ENCODE measurements around the gene GPC4.
"Not testable (repeated sequence)": the region's sequence is repeated elsewhere in the genome, so short reads cannot be mapped to it uniquely, and the experiment has no call there.

GPC4 gene

GRCh38 chrX:133322269-133322668 is 93.0 kb downstream of the GPC4 start:
- H3K9ac ChIP-seq (ENCODE audit: low read depth, low read length); H3K4me3 ChIP-seq (ENCODE audit: low read depth, low read length); H3K9me3 ChIP-seq (ENCODE audit: control insufficient read depth, insufficient read depth, low read length); H3K27me3 ChIP-seq (ENCODE audit: control insufficient read depth, insufficient read depth, low read length): not testable (repeated sequence)
- Histone ChIP-seq H3K4me1 (ENCODE audit: control insufficient read depth, insufficient read depth, low read length) (peaks cover 11% of the 10 kb centered on the region), H3K36me3 (ENCODE audit: control insufficient read depth, insufficient read depth, low read length) (peaks cover 14% of the 10 kb centered on the region)

GRCh38 chrX:133321451-133321850 is 93.8 kb downstream of the GPC4 start:
- Histone ChIP-seq H3K9me3 (ENCODE audit: control insufficient read depth, insufficient read depth, low read length) (no peaks in the 10 kb centered on the region), H3K27me3 (ENCODE audit: control insufficient read depth, insufficient read depth, low read length) (no peaks in the 10 kb centered on the region), H3K4me3 (ENCODE audit: low read depth, low read length) (no peak overlapping the region), H3K4me1 (ENCODE audit: control insufficient read depth, insufficient read depth, low read length) (peaks cover 8% of the 10 kb centered on the region), H3K9ac (ENCODE audit: low read depth, low read length) (no peak overlapping the region), H3K36me3 (ENCODE audit: control insufficient read depth, insufficient read depth, low read length) (peaks cover 14% of the 10 kb centered on the region)

DNA sequence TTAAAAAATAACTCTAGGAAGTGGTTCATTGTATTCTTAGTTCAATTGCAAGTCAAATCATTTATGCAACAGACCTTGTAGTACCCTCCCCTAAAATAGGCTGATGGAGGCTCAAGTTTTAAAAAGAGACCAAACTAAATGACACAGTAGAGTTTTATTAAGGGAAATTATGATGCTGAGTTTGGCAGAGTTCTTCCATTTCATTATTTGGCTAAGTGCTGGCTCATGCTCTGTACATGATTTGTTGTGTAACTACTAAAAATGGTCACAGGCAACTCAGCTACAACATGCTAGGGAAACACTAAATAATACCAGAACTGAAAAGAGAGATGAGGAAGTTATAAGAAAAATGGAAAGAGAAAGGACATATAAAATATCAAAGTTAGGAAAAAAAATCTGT is 101.0 kb downstream of the GPC4 start:
- H3K4me3 ChIP-seq (ENCODE audit: low read depth, low read length) = no peak overlapping the region
- H3K27me3 ChIP-seq (ENCODE audit: control insufficient read depth, insufficient read depth, low read length) = no peaks in the 10 kb centered on the region
- H3K9ac ChIP-seq (ENCODE audit: low read depth, low read length) = no peak overlapping the region
- no peaks in the 10 kb centered on the region for H3K9me3 ChIP-seq (ENCODE audit: control insufficient read depth, insufficient read depth, low read length)
- peaks cover 5% of the 10 kb centered on the region for H3K36me3 ChIP-seq (ENCODE audit: control insufficient read depth, insufficient read depth, low read length)
- peaks cover 28% of the 10 kb centered on the region for H3K4me1 ChIP-seq (ENCODE audit: control insufficient read depth, insufficient read depth, low read length)

DNA sequence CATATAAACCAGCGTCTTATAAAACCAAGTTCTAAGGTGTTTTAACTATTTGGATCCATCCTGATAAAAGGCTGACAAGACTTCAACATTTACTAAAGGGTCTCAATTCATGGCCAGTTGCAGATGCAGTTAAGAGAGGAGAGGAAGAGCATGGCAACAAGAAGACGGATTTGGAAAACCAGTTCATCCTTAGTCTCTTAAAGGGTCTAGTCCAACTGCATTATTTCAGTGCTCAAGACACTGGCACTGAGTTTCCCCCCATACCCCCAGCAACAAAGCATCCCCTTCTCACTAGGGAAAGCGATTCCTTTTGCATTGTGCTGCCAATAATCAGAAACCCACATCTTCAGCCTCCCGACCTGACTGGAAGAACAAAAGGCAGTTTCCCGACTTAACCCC is 106.8 kb downstream of the GPC4 start:
- Histone ChIP-seq H3K9me3 (ENCODE audit: control insufficient read depth, insufficient read depth, low read length) (no peaks in the 10 kb centered on the region), H3K4me1 (ENCODE audit: control insufficient read depth, insufficient read depth, low read length) (peaks cover 55% of the 10 kb centered on the region), H3K27me3 (ENCODE audit: control insufficient read depth, insufficient read depth, low read length) (no peaks in the 10 kb centered on the region), H3K4me3 (ENCODE audit: low read depth, low read length) (no peak overlapping the region), H3K9ac (ENCODE audit: low read depth, low read length) (no peak overlapping the region), H3K36me3 (ENCODE audit: control insufficient read depth, insufficient read depth, low read length) (peaks cover 23% of the 10 kb centered on the region)

- Histone ChIP-seq H3K9me3 (ENCODE audit: control insufficient read depth, insufficient read depth, low read length) (no peaks in the 10 kb centered on the region), H3K27me3 (ENCODE audit: control insufficient read depth, insufficient read depth, low read length) (no peaks in the 10 kb centered on the region), H3K4me3 (ENCODE audit: low read depth, low read length) (peak overlapping the region; percentile 1), H3K9ac (ENCODE audit: low read depth, low read length) (no peak overlapping the region), H3K4me1 (ENCODE audit: control insufficient read depth, insufficient read depth, low read length) (peaks cover 55% of the 10 kb centered on the region), H3K36me3 (ENCODE audit: control insufficient read depth, insufficient read depth, low read length) (peaks cover 30% of the 10 kb centered on the region)
These were observed 107.4 kb downstream of the GPC4 start for GRCh38 chrX:133307637-133308498.

- H3K4me1 ChIP-seq (ENCODE audit: control insufficient read depth, insufficient read depth, low read length) = peaks cover 55% of the 10 kb centered on the region
- H3K4me3 ChIP-seq (ENCODE audit: low read depth, low read length) = peak overlapping the region; percentile 1
- H3K36me3 ChIP-seq (ENCODE audit: control insufficient read depth, insufficient read depth, low read length) = peaks cover 33% of the 10 kb centered on the region
- H3K9ac ChIP-seq (ENCODE audit: low read depth, low read length) = no peak overlapping the region
- H3K27me3 ChIP-seq (ENCODE audit: control insufficient read depth, insufficient read depth, low read length) = no peaks in the 10 kb centered on the region
- no peaks in the 10 kb centered on the region for H3K9me3 ChIP-seq (ENCODE audit: control insufficient read depth, insufficient read depth, low read length)
These were observed 108.2 kb downstream of the GPC4 start for GRCh38 chrX:133307094-133307493.

DNA sequence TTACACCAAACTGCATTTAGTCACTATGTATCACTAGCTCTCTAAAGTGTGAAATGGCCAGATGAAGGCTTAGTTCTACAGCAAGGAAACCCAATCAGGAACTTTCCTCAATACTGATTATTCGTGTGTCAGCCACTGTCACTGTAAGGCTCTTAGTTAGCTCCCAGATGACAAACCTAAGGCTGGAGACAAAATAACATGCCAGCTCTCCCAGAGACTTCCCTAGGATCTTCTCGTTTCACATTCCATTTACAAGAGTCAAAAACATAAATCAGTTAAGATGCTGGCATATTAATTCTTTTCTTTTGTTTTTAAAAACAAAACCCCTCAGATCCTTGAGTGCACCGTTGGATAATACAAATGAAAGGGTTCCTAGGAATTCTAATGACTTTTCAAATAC is 109.0 kb downstream of the GPC4 start:
- Histone ChIP-seq H3K36me3 (ENCODE audit: control insufficient read depth, insufficient read depth, low read length) (peaks cover 37% of the 10 kb centered on the region), H3K4me1 (ENCODE audit: control insufficient read depth, insufficient read depth, low read length) (peaks cover 49% of the 10 kb centered on the region)

DNA sequence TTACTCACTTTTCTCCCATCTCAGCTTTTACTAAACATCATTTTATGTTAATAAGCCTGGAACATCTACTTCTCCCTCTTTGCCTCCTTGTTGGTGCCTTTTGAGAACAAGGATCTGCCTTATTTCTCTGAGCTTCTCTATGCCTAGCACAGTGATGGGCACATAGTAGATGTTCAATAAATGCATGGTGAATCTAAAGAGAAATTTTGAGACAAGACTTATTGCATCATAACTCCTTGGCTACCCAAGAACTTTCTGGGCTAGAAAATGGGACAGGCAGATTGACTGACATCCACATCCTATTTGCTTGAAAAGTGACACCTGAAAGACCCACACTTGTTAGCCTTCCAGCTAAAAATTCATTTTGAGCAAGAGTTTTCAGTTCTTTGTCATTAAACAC is 109.9 kb downstream of the GPC4 start:
- Histone ChIP-seq H3K27me3 (ENCODE audit: control insufficient read depth, insufficient read depth, low read length) (no peaks in the 10 kb centered on the region), H3K4me3 (ENCODE audit: low read depth, low read length) (no peak overlapping the region), H3K9me3 (ENCODE audit: control insufficient read depth, insufficient read depth, low read length) (no peaks in the 10 kb centered on the region), H3K4me1 (ENCODE audit: control insufficient read depth, insufficient read depth, low read length) (peaks cover 42% of the 10 kb centered on the region), H3K36me3 (ENCODE audit: control insufficient read depth, insufficient read depth, low read length) (peaks cover 37% of the 10 kb centered on the region), H3K9ac (ENCODE audit: low read depth, low read length) (no peak overlapping the region)

More for the DNA sequence above, 109.0 kb downstream of the GPC4 start:
- H3K27me3 ChIP-seq (ENCODE audit: control insufficient read depth, insufficient read depth, low read length) = no peaks in the 10 kb centered on the region
- H3K9ac ChIP-seq (ENCODE audit: low read depth, low read length) = no peak overlapping the region
- no peaks in the 10 kb centered on the region for H3K9me3 ChIP-seq (ENCODE audit: control insufficient read depth, insufficient read depth, low read length)
- H3K4me3 ChIP-seq (ENCODE audit: low read depth, low read length) = no peak overlapping the region

GRCh38 chrX:133302775-133303445 is 112.4 kb downstream of the GPC4 start:
- Histone ChIP-seq H3K9me3 (ENCODE audit: control insufficient read depth, insufficient read depth, low read length) (no peaks in the 10 kb centered on the region), H3K27me3 (ENCODE audit: control insufficient read depth, insufficient read depth, low read length) (no peaks in the 10 kb centered on the region), H3K9ac (ENCODE audit: low read depth, low read length) (no peak overlapping the region), H3K4me3 (ENCODE audit: low read depth, low read length) (no peak overlapping the region), H3K4me1 (ENCODE audit: control insufficient read depth, insufficient read depth, low read length) (peaks cover 20% of the 10 kb centered on the region), H3K36me3 (ENCODE audit: control insufficient read depth, insufficient read depth, low read length) (peaks cover 41% of the 10 kb centered on the region)

GRCh38 chrX:133300591-133300990 is 114.7 kb downstream of the GPC4 start:
- Histone ChIP-seq H3K9ac (ENCODE audit: low read depth, low read length) (no peak overlapping the region), H3K36me3 (ENCODE audit: control insufficient read depth, insufficient read depth, low read length) (peaks cover 41% of the 10 kb centered on the region), H3K27me3 (ENCODE audit: control insufficient read depth, insufficient read depth, low read length) (no peaks in the 10 kb centered on the region), H3K9me3 (ENCODE audit: control insufficient read depth, insufficient read depth, low read length) (no peaks in the 10 kb centered on the region), H3K4me3 (ENCODE audit: low read depth, low read length) (no peak overlapping the region), H3K4me1 (ENCODE audit: control insufficient read depth, insufficient read depth, low read length) (peaks cover 2% of the 10 kb centered on the region)

DNA sequence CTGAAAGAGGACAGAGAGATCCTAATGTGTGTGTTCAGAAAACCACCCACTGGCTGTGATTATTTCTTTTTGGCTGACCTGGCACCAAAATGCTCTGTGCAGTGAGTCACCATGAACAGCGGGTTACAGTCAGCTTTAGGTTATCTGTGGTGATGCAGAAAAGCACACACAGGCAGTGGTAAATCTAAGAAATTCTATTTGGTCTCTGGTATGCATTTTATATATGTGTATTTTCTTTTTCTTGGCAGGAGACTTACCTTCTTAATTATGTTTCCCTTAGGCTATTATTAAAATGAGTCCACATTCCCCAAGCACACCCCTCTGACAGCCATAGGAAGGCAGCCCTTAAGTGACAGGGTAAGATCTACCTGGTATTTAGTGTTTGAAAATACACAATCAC is 118.0 kb downstream of the GPC4 start:
- H3K36me3 ChIP-seq (ENCODE audit: control insufficient read depth, insufficient read depth, low read length) = peaks cover 15% of the 10 kb centered on the region

DNA sequence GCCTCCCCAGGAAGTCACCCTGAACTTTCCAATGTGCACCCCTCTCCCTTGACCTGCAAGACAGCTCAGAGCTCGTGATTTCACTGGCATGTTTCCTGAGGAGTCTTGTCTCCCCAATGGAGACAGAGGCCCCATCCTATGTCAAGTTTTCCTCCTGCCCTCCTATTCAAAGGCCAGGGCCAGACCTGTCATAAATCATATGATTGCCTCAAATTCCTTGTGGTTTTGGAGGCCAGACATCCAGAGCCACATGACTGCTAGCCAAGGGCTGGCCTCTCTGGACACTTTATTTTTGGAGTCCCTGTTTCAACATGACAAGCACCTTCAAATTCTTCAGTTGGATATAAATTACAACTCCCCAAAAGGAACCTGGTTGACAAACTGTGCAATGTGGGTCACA is 121.2 kb downstream of the GPC4 start:
- no peaks in the 10 kb centered on the region for H3K27me3 ChIP-seq (ENCODE audit: control insufficient read depth, insufficient read depth, low read length)
- no peaks in the 10 kb centered on the region for H3K9me3 ChIP-seq (ENCODE audit: control insufficient read depth, insufficient read depth, low read length)
- H3K4me3 ChIP-seq (ENCODE audit: low read depth, low read length) = no peak overlapping the region
- no peak overlapping the region for H3K9ac ChIP-seq (ENCODE audit: low read depth, low read length)
- peaks cover 8% of the 10 kb centered on the region for H3K36me3 ChIP-seq (ENCODE audit: control insufficient read depth, insufficient read depth, low read length)
- H3K4me1 ChIP-seq (ENCODE audit: control insufficient read depth, insufficient read depth, low read length) = no peaks in the 10 kb centered on the region

More for the DNA sequence above, 118.0 kb downstream of the GPC4 start:
- Histone ChIP-seq H3K27me3 (ENCODE audit: control insufficient read depth, insufficient read depth, low read length) (no peaks in the 10 kb centered on the region), H3K4me3 (ENCODE audit: low read depth, low read length) (no peak overlapping the region), H3K9me3 (ENCODE audit: control insufficient read depth, insufficient read depth, low read length) (no peaks in the 10 kb centered on the region), H3K9ac (ENCODE audit: low read depth, low read length) (no peak overlapping the region), H3K4me1 (ENCODE audit: control insufficient read depth, insufficient read depth, low read length) (peaks cover 2% of the 10 kb centered on the region)

Data from iPS-15b (cell line).